GM21526 (cell line): ENCODE measurements around the gene SERGEF.
A peak's percentile ranks its signal among the peaks of the same experiment; 100 is the strongest.

Experiments
- ATAC-seq: cut with Tn5 transposase; IDR thresholded peaks from one replicate; pipeline ENCODE4 v1.9.1; 2021; ENCODE audit warnings: moderate library complexity; ENCODE audit not compliant: unreplicated experiment, low FRiP score

Gene SERGEF

GRCh38 chr11:17775035-17775348 is 237.9 kb downstream of the SERGEF start:
- ATAC-seq = no peak

- ATAC-seq = no peak
Measured at GRCh38 chr11:17774232-17775034, 238.4 kb downstream of the SERGEF start.

GRCh38 chr11:17773674-17774073 is 239.2 kb downstream of the SERGEF start:
- ATAC-seq = no peak

DNA sequence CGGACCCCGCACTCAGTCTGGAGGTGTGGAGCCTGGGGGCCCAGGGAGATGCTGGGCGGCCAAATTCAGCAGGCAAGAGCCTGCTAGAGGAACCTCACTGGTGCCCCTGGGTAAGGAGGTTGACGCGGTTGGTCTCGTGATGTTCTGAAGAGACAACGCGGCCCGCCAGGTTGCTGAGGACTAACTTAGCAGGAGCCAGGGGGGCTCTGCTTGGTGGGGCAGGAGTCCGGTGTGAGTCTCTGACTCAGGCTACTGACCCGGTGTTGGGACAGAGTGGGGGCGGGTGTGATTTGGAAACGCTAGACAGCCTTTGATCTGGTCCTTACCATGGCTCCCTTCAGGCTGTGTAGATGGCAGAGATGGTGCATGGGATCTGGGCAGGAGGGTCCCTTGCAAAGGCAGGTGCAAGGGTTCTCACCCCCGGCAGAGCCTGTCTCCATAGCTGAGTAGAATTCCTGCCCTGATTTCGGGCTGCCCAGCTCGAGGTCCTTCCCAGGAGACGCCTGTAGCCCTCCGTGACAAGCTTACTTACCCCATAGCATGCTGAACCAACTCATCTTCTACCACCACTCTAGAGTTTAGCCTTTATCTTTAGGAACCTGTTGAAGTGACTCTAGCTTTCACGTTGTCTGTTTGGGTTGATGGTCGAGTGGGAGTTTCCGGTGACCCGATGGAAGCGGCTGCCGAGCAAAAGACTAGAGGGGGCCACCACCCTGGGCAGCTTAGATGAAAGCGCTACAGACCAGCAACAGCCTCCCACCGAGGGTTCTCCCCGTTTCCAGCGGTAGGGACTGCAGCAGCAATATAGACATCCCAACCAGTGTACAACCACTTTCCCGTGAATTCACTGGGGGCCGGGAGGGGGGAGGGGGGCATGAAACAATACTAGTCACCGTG is 239.9 kb downstream of the SERGEF start:
- ATAC-seq = no peak

DNA sequence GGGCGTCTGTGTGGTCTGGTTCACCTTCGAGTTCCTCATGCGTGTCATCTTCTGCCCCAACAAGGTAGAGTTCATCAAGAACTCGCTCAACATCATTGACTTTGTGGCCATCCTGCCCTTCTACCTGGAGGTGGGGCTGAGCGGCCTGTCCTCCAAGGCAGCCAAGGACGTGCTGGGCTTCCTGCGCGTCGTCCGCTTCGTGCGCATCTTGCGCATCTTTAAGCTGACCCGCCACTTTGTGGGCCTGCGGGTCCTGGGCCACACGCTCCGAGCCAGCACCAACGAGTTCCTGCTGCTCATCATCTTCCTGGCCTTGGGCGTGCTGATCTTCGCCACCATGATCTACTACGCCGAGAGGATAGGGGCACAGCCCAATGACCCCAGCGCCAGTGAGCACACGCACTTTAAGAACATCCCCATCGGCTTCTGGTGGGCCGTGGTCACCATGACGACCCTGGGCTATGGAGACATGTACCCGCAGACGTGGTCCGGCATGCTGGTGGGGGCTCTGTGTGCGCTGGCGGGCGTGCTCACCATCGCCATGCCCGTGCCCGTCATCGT is 240.9 kb downstream of the SERGEF start:
- ATAC-seq = no peak

DNA sequence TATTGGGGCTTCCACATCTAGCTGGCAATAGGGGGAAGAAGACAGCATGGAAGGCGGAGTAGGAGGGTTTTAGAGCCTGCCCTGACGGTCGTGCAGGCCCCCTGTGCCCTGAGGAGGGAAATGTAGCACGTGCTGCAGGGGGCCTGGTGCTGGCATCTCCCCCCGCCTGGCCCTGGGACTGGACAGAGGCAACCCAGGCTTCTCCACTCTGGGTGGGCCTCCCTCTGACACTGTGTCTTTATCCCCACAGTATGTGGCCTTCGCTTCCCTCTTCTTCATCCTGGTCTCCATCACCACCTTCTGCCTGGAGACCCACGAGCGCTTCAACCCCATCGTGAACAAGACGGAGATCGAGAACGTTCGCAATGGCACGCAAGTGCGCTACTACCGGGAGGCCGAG is 241.4 kb downstream of the SERGEF start:
- no peak for ATAC-seq

GRCh38 chr11:17770917-17771316 is 241.9 kb downstream of the SERGEF start:
- no peak for ATAC-seq

- ATAC-seq = no peak
Measured at GRCh38 chr11:17770048-17770652, 242.7 kb downstream of the SERGEF start.

- no peak for ATAC-seq
Measured at GRCh38 chr11:17769218-17769617, 243.6 kb downstream of the SERGEF start.

DNA sequence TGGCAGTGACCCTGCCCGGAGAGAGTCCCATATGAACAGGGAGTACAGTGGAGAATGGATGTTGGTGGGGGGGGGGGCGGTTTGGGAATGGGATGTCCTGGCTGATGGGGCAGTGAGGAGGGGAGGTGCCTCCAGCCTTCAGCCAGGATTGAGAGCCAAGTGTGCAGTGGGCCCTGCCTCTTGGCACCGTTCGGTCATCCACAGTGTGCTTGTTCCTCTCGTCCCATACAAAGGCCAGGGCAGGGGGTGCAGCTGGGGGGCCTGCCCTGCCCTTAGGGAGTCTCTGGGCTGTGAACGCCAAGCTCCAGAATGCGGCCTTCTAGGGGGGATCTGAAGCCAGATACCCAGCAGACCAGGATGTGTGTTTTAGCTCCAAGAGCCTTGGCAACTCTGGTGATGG is 244.3 kb downstream of the SERGEF start:
- ATAC-seq = no peak

DNA sequence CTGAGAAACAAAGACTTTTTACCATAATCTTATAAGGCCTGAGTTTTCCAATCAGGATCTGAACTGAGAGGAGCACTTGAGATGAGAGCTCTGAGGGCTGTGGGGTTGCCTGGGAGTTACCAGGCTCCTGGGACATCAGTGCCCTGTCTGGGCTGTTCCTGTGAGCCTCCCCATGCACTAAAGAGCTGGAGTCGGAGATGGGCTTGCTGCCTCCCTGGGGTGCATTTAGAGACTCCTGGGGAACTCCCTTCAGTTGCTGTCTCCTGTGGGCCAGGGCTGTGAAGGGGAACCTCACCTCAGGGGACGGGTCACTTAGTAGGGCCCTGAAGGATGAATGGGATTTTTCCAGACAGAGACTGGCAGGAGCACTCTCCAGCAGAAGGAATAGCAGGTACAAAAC is 244.9 kb downstream of the SERGEF start:
- ATAC-seq = no peak

DNA sequence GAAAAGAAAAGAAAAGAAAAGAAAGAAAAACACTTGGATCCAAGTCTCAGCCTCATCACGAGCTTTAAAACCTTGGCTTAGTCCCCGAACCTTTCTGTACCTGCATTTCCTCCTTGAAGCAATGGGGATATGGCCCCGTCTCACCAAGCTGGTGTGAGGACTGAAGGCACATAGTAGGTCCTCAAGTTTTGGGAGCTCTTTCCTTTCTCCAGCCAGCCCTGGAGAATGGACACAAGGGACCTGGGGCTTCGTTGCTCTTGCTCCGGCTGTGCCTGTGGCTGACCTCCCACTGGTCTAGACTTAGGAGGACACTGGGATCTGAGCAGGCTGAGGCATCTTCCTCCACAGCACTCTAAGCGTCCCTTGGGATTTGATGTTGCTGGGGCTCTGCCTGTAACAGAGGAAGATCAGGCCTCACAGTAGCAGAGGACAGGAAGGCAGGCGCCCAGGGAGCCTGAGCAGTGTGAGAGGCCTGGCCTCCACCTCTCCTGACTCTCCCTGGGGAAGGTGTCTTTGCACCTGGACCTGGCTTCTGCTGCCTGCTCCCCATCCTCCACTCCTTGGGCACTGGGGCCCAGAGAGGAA is 245.5 kb downstream of the SERGEF start:
- no peak for ATAC-seq

- ATAC-seq = no peak
Measured at GRCh38 chr11:17766590-17766989, 246.3 kb downstream of the SERGEF start.

DNA sequence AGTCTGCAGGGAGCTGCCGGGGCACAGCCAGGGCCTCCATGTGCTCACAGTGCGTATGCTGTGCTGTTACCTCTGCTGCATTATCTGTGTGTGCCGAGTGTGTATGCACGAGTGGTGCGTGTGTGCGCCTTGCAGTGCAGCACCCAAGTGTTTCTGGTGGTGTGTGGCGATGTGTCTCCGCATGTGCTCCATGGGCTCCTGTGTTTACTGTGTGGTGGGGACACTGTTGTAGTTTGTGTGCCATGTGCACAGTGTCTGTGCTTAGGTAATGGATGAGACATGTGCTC is 246.8 kb downstream of the SERGEF start:
- ATAC-seq = no peak

GRCh38 chr11:17765356-17766072 is 247.3 kb downstream of the SERGEF start:
- ATAC-seq = no peak

DNA sequence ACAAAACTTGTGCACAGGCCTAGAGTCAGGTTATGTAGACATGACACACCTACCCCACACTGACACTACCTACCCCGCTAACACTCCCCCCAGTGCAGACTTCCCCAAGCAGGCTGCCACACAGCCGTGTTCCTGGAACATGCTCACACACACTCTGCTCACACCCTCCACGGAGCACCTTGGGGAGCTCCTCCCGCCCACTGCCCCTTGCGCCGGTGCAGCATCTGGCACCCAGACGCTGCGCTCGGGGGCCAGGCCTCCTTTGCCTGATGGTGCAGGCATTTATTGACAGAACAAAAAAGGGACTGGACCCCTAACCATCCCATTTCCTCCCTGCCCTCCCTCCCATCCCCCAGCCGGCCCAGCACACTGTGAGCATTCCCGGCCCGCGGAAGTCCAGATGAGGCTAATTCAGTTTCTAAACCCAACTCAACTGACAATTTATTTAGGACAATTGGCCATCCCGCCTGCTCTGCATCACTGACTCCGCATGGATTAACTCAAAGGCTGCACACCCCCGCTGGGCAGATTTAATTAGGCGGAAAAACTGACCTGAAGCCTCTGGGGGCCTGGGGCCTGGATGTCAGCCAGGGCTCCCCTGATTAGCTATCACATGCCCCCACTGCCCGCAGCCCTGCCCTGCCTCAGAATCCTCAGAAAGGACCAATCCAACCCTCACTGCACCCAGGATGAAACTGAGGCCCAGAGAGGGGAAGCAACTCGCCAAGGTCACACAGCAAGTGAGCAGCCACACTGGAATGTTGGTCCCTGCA is 248.2 kb downstream of the SERGEF start:
- no peak for ATAC-seq

- ATAC-seq = no peak
Measured at GRCh38 chr11:17763703-17764102, 249.1 kb downstream of the SERGEF start.

GRCh38 chr11:17763244-17763643 is 249.6 kb downstream of the SERGEF start:
- ATAC-seq = no peak

- peak; percentile 63 for ATAC-seq
Measured at GRCh38 chr11:17762309-17762974, 250.4 kb downstream of the SERGEF start.
